Endothelial cell of umbilical vein (primary cell): ENCODE measurements around the gene NR5A2. TPM values are rescaled to one million over a fixed set of nuclear protein-coding genes. Genes with fewer than 3 reads are reported as not detected.

Source experiments
- BruUV-seq: library from RNA; stranded (reverse); fragments of 400-500 nt; replicated peaks from 2 replicates; lab custom pipeline; 2021; lab: Mats Ljungman, UMichigan
- CTCF ChIA-PET: fragments of 300-600, 350-600 bp; sonication (Branson Sonifier 250); formaldehyde crosslinking; loops from one replicate; lab custom pipeline; 2021; ENCODE audit warnings: antibody characterized with exemption, inconsistent platforms; lab: Charles Lee
- POLR2A ChIA-PET: fragments of 300-600, 350-600 bp; sonication (Branson Sonifier 250); formaldehyde crosslinking; loops from one replicate; lab custom pipeline; 2021; ENCODE audit warnings: antibody characterized with exemption, inconsistent platforms; lab: Charles Lee
- DNase-seq: peaks from one replicate; pipeline ENCODE4 v3.0.0-alpha.2; 2011; ENCODE audit warnings: low read depth, low spot score
- FAIRE-seq: peaks from 2 replicates; lab custom pipeline; 2011; peaks lifted over from hg19 to GRCh38; lab: Jason Lieb, UNC
- H2AFZ ChIP-seq: 2 replicates; pipeline ENCODE4 v1.6.0; 2012; ENCODE audit warnings: low read depth, low read length, control low read depth, inconsistent platforms
- H3K27ac ChIP-seq: 2 replicates; pipeline ENCODE4 v1.5.1; 2011; ENCODE audit warnings: low read depth, mild to moderate bottlenecking, control low read depth, low read length, moderate library complexity; ENCODE audit not compliant: insufficient read depth
- H3K27me3 ChIP-seq, 2 experiments: 2 replicates each; pipeline versions ENCODE4 v1.6.0 to v1.6.1; 2011; ENCODE audit warnings: low read length in 2 of 2, mixed read lengths in 1 of 2; ENCODE audit not compliant: control insufficient read depth in 2 of 2, insufficient read depth in 2 of 2
- H3K36me3 ChIP-seq, 2 experiments: 2 replicates in 1 of 2; 3 replicates in 1 of 2; pipeline ENCODE4 v1.5.1; 2011; ENCODE audit warnings: low read length in 2 of 2, mild to moderate bottlenecking in 1 of 2, moderate library complexity in 1 of 2; ENCODE audit not compliant: control insufficient read depth in 2 of 2, insufficient read depth in 2 of 2; ENCODE audit errors: extremely low read depth in 1 of 2
- H3K4me1 ChIP-seq: 3 replicates; pipeline ENCODE4 v1.5.1; 2011; ENCODE audit warnings: mild to moderate bottlenecking, low read length; ENCODE audit not compliant: control insufficient read depth, insufficient read depth; ENCODE audit errors: extremely low read depth
- H3K4me2 ChIP-seq: 2 replicates; pipeline ENCODE4 v1.6.1; 2011; ENCODE audit warnings: low read length, control low read depth, mixed read lengths; ENCODE audit not compliant: insufficient read depth
- H3K4me3 ChIP-seq, 3 experiments: fragments of 200-600 bp in 1 of 3; sonication (generic), shearing (Covaris generic) in 1 of 3; replicated peaks in 1 of 3; 2 replicates each; pipeline ENCODE4 v1.5.1; 2011 to 2016; ENCODE audit warnings: control low read depth in 3 of 3, low read length in 3 of 3, mild to moderate bottlenecking in 2 of 3, inconsistent platforms in 1 of 3, low read depth in 1 of 3, moderate library complexity in 1 of 3; ENCODE audit not compliant: insufficient read depth in 1 of 3
- H3K79me2 ChIP-seq: 2 replicates; pipeline ENCODE4 v1.6.0; 2012; ENCODE audit warnings: low read length, inconsistent platforms; ENCODE audit not compliant: control insufficient read depth, insufficient read depth
- H3K9ac ChIP-seq: replicated peaks from 2 replicates; pipeline ENCODE3; 2011; ENCODE audit warnings: low read length, control low read depth; ENCODE audit not compliant: insufficient read depth; ENCODE audit errors: extremely low read depth
- H3K9me1 ChIP-seq: replicated peaks from 3 replicates; pipeline ENCODE4 v1.6.0; 2011; ENCODE audit warnings: mild to moderate bottlenecking, low read length; ENCODE audit not compliant: control insufficient read depth, insufficient read depth; ENCODE audit errors: extremely low read depth
- H3K9me3 ChIP-seq: replicated peaks from 2 replicates; pipeline ENCODE4 v1.5.1; 2012; ENCODE audit warnings: low read length, inconsistent platforms; ENCODE audit not compliant: control insufficient read depth, insufficient read depth
- H4K20me1 ChIP-seq: replicated peaks from 2 replicates; pipeline ENCODE3; 2011; ENCODE audit warnings: mild to moderate bottlenecking, low read length; ENCODE audit not compliant: control insufficient read depth, insufficient read depth; ENCODE audit errors: extremely low read depth
- CTCF ChIP-seq, 2 donors: IDR thresholded peaks; 1 replicate in 1 of 2; 2 replicates in 1 of 2; pipeline ENCODE4 v1.5.1; 2011; ENCODE audit warnings: low read length in 2 of 2, mild to moderate bottlenecking in 2 of 2, moderate library complexity in 2 of 2, control low read depth in 1 of 2, inconsistent platforms in 1 of 2, low read depth in 1 of 2; ENCODE audit not compliant: insufficient read depth in 1 of 2; ENCODE audit errors: extremely low read depth in 1 of 2
- EZH2 ChIP-seq: IDR thresholded peaks from 2 replicates; pipeline ENCODE4 v1.6.1; 2012; ENCODE audit warnings: borderline replicate concordance, low read depth, mild to moderate bottlenecking, moderate library complexity, low read length, inconsistent platforms; ENCODE audit not compliant: severe bottlenecking
- FOS ChIP-seq: IDR thresholded peaks from 2 replicates; pipeline ENCODE4 v1.6.1; 2011; ENCODE audit warnings: mild to moderate bottlenecking, low read length, moderate library complexity, borderline replicate concordance; ENCODE audit not compliant: insufficient read depth
- GATA2 ChIP-seq: IDR thresholded peaks from 2 replicates; pipeline ENCODE4 v1.7.0; 2011; ENCODE audit warnings: low read depth, mild to moderate bottlenecking, moderate library complexity, mixed read lengths, low read length; ENCODE audit not compliant: insufficient read length, insufficient read depth
- JUN ChIP-seq: IDR thresholded peaks from 2 replicates; pipeline ENCODE4 v1.6.1; 2011; ENCODE audit warnings: borderline replicate concordance, low read depth; ENCODE audit not compliant: insufficient read length, insufficient read depth
- MAX ChIP-seq: IDR thresholded peaks from 2 replicates; pipeline ENCODE4 v1.6.1; 2011; ENCODE audit not compliant: insufficient read depth, insufficient read length
- MYC ChIP-seq: IDR thresholded peaks from one replicate; pipeline ENCODE4 v1.6.1; 2011; ENCODE audit warnings: mild to moderate bottlenecking, low read depth, low read length
- POLR2A ChIP-seq: IDR thresholded peaks from 2 replicates; pipeline ENCODE4 v1.6.1; 2012; ENCODE audit warnings: low read depth, mild to moderate bottlenecking, control low read depth, low read length
- POLR2AphosphoS5 ChIP-seq: IDR thresholded peaks from 2 replicates; pipeline ENCODE4 v1.6.1; 2012; ENCODE audit warnings: low read depth, mild to moderate bottlenecking, control low read depth, low read length, moderate library complexity; ENCODE audit not compliant: insufficient read depth
- dilution Hi-C: fragments of 300-500 bp; cut with MboI; formaldehyde crosslinking; loops from one replicate; pipeline ENCODE4 v1.15.0; 2019; ENCODE audit warnings: low sequenced_read_pairs; ENCODE audit not compliant: extremely low pct_ligation_motif_present
- intact Hi-C: fragments of 100-400 bp; cut with micrococcal nuclease; formaldehyde crosslinking; loops from one replicate; pipeline ENCODE4 v1.10.0; 2022
- polyA plus RNA-seq, 4 experiments: library from polyadenylated mRNA; depleted of rRNA in 3 of 4; stranded (reverse) in 3 of 4; unstranded in 1 of 4; fragments of >200 nt; gene quantifications; 2 replicates each; pipeline versions ENCODE4 v1.2.1 to v1.2.3, GENCODE V29; 2011 to 2012; ENCODE audit warnings: missing spikeins in 1 of 4
- total RNA-seq: library from RNA; stranded (reverse); gene quantifications from 2 replicates; pipeline ENCODE4 v1.2.3, GENCODE V29; 2021

NR5A2 gene
- total and polyA plus RNA-seq, 2 donors (not counting 3 experiments of a cell fraction or from before 2014, with no cell fraction given) = 3.4 to 12.1 TPM

- Histone ChIP-seq H3K79me2 (no peaks in the 10 kb centered on the region), H3K36me3 (no peaks in the 10 kb centered on the region), H3K9me1 (no peaks in the 10 kb centered on the region), H4K20me1 (no peaks in the 10 kb centered on the region), H3K4me2 (no peak overlapping the region), H2AFZ (no peak overlapping the region), H3K4me3 (no peak overlapping the region), H3K9me3 (no peaks in the 10 kb centered on the region), H3K4me1 (peaks cover 2% of the 10 kb centered on the region), H3K27me3 (no peaks in the 10 kb centered on the region), H3K27ac (no peak overlapping the region), H3K9ac (no peak overlapping the region)
- dilution Hi-C loops = no loop called here
- DNase-seq = no peak
- BruUV-seq = no TSS peak
- TF ChIP-seq CTCF (IDR thresholded peaks at IDR 0.05; ENCODE audit: extremely low read depth in 1 of 2, insufficient read depth in 1 of 2, low read depth in 1 of 2, low read length in 2 of 2) (no peak), MYC (no peak), GATA2 (no peak), JUN (no peak), POLR2AphosphoS5 (no peak), POLR2A (no peak), FOS (no peak), EZH2 (no peak), MAX (no peak)
- intact Hi-C loops = no loop called here
- CTCF ChIA-PET = no interaction called here
- FAIRE-seq = no peak
- POLR2A ChIA-PET = no interaction called here
Observed at GRCh38 chr1:200173097-200173618, 145.6 kb downstream of the NR5A2 start.
